H7 (cell line): ENCODE measurements around the gene CLPTM1. TPM values are rescaled to one million over a fixed set of nuclear protein-coding genes. Genes with fewer than 3 reads are reported as not detected.
"Not testable (repeated sequence)": the region's sequence is repeated elsewhere in the genome, so short reads cannot be mapped to it uniquely, and the experiment has no call there.

Source experiments
- DNase-seq: peaks from one replicate; pipeline ENCODE4 v3.0.0; 2012
- H3K27me3 ChIP-seq: 2 replicates; pipeline ENCODE4 v1.6.0; 2011; ENCODE audit warnings: mild to moderate bottlenecking, low read length; ENCODE audit not compliant: control insufficient read depth, insufficient read depth
- H3K36me3 ChIP-seq: replicated peaks from 2 replicates; pipeline ENCODE4 v1.5.1; 2011; ENCODE audit warnings: low read length; ENCODE audit not compliant: control insufficient read depth, insufficient read depth
- H3K4me3 ChIP-seq: 2 replicates; pipeline ENCODE4 v1.5.1; 2011; ENCODE audit warnings: low read depth, mild to moderate bottlenecking, control low read depth, low read length, moderate library complexity; ENCODE audit not compliant: insufficient read depth
- total RNA-seq: library from RNA; depleted of rRNA; stranded (reverse); fragments of >200 nt; shearing (Covaris generic); gene quantifications from 2 replicates; pipeline ENCODE4 v1.2.3, GENCODE V29; 2014

CLPTM1 gene
- total RNA-seq, 1 experiment from 2014 or later = 38.5 TPM

GRCh38 chr19:44984005-44984404 lies 28.8 kb downstream of the CLPTM1 start:
- Histone ChIP-seq H3K27me3 (no peaks in the 10 kb centered on the region), H3K4me3 (no peak overlapping the region), H3K36me3 (peaks cover 9% of the 10 kb centered on the region)
- no peak for DNase-seq

GRCh38 chr19:44985445-44985844 lies 30.3 kb downstream of the CLPTM1 start:
- Histone ChIP-seq H3K4me3 (no peak overlapping the region), H3K27me3 (no peaks in the 10 kb centered on the region), H3K36me3 (peaks cover 11% of the 10 kb centered on the region)
- no peak for DNase-seq

DNA sequence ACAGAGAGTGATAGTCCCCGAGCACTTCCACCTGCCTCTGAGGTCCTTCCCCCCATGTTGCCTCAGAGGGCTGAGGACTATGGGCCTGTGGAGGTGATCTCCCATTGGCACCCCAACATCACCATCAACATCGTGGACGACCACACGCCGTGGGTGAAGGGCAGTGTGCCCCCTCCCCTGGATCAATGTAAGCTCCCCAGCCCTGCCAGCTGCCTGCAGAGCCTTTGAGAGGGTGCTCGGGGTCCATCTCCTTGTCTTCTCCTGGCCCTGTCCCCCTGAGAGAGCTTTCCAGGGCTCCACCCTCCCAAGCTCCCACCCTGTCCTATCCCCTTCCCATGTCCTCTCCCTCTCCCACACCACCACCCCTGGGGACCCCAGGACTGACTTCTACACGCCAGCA lies 31.2 kb downstream of the CLPTM1 start:
- H3K27me3 ChIP-seq = no peaks in the 10 kb centered on the region
- no peak for DNase-seq
- no peak overlapping the region for H3K4me3 ChIP-seq
- peaks cover 12% of the 10 kb centered on the region for H3K36me3 ChIP-seq

- Histone ChIP-seq H3K4me3 (no peak overlapping the region), H3K27me3 (no peaks in the 10 kb centered on the region), H3K36me3 (peaks cover 16% of the 10 kb centered on the region)
- DNase-seq = peak; percentile 44
Measured at GRCh38 chr19:44987148-44987675, 32.0 kb downstream of the CLPTM1 start.

GRCh38 chr19:44988273-44988672 lies 33.1 kb downstream of the CLPTM1 start:
- Histone ChIP-seq H3K4me3 (no peak overlapping the region), H3K27me3 (no peaks in the 10 kb centered on the region), H3K36me3 (peaks cover 16% of the 10 kb centered on the region)
- peak; percentile 47 for DNase-seq

- Histone ChIP-seq H3K27me3 (no peaks in the 10 kb centered on the region), H3K36me3 (peaks cover 16% of the 10 kb centered on the region), H3K4me3 (no peak overlapping the region)
- DNase-seq = peak; percentile 92
Measured at GRCh38 chr19:44988896-44989556, 33.8 kb downstream of the CLPTM1 start.

GRCh38 chr19:44990459-44990858 lies 35.3 kb downstream of the CLPTM1 start:
- DNase-seq = peak; percentile 40
- no peak overlapping the region for H3K4me3 ChIP-seq
- peaks cover 12% of the 10 kb centered on the region for H3K36me3 ChIP-seq
- H3K27me3 ChIP-seq = no peaks in the 10 kb centered on the region

GRCh38 chr19:44990966-44991365 lies 35.8 kb downstream of the CLPTM1 start:
- Histone ChIP-seq H3K27me3 (no peaks in the 10 kb centered on the region), H3K36me3 (peaks cover 12% of the 10 kb centered on the region), H3K4me3 (no peak overlapping the region)
- DNase-seq = no peak

DNA sequence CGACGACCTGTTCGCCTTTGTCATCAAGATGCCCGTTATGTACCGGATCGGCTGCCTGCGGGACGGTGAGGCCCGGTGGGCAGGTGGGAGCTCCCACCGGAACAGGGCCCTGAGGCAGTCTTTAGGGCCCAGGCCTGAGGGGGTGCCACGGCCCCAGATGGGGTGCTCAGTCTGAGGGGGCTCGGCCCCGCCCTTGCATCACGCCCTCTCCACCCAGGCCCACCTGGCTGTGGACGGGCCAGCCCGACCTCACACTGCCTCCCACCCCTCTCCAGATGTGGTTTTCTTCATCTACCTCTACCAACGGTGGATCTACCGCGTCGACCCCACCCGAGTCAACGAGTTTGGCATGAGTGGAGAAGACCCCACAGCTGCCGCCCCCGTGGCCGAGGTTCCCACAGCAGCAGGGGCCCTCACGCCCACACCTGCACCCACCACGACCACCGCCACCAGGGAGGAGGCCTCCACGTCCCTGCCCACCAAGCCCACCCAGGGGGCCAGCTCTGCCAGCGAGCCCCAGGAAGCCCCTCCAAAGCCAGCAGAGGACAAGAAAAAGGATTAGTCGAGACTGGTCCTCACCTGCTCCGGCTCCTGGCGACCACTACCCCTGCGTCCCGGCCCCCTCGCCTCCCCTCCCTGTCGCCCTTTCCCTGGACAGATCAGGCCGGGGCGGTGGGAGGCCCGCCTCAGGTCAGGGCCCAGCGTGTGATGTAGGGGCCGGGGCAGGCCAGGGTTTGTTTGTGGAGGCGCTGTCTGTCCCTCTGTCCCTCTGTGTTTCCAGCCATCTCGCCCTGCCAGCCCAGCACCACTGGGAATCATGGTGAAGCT lies 37.4 kb downstream of the CLPTM1 start:
- Histone ChIP-seq H3K4me3 (no peak overlapping the region), H3K27me3 (no peaks in the 10 kb centered on the region), H3K36me3 (peaks cover 9% of the 10 kb centered on the region)
- peak; percentile 53 for DNase-seq

DNA sequence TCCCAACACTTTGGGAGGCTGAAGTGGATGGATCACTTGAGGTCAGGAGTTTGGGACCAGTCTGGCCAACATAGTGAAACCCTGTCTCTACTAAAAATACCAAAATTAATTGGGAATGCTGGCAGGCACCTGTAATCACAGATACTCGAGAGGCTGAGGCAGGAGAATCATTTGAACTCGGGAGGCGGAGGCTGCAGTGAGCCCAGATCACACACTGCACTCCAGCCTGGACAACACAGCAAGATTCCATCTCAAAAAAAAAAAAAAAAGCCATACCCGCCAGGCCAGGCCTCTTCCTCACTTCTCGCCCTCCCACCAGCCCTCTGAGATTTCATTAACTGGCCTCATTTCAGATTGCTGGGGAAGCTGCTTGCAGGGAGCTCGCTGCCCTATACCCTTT lies 38.3 kb downstream of the CLPTM1 start:
- Histone ChIP-seq H3K27me3 (no peaks in the 10 kb centered on the region; the same call in 1 of the 2 replicates), H3K36me3 (peaks cover 8% of the 10 kb centered on the region), H3K4me3 (no peak overlapping the region)
- DNase-seq = no peak

- Histone ChIP-seq H3K4me3 (no peak overlapping the region), H3K36me3 (peaks cover 6% of the 10 kb centered on the region), H3K27me3 (no peaks in the 10 kb centered on the region; the same call in 1 of the 2 replicates)
- DNase-seq = no peak
Measured at GRCh38 chr19:44993926-44994537, 38.9 kb downstream of the CLPTM1 start.

DNA sequence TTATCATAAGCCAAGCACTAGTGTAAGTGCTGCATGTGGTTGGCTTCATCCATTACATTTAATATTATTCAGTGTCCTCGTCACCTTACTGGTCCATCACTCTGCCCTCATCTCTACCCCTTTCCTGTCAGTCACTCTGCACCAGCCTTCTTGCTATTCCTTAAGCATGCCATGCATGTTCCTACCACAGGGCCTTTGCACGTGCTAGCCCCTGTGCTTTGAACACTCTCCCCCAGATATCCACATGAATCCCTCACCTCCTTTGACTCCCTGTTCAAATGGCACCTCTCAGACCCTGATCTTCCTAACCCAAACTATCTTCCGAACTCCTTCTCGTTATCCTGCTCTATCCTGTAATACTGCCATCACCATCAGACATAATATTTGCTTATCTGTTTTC lies 42.8 kb downstream of the CLPTM1 start:
- no peak for DNase-seq
- H3K4me3 ChIP-seq = no peak overlapping the region
- no peaks in the 10 kb centered on the region for H3K36me3 ChIP-seq
- no peaks in the 10 kb centered on the region; the same call in 1 of the 2 replicates for H3K27me3 ChIP-seq

DNA sequence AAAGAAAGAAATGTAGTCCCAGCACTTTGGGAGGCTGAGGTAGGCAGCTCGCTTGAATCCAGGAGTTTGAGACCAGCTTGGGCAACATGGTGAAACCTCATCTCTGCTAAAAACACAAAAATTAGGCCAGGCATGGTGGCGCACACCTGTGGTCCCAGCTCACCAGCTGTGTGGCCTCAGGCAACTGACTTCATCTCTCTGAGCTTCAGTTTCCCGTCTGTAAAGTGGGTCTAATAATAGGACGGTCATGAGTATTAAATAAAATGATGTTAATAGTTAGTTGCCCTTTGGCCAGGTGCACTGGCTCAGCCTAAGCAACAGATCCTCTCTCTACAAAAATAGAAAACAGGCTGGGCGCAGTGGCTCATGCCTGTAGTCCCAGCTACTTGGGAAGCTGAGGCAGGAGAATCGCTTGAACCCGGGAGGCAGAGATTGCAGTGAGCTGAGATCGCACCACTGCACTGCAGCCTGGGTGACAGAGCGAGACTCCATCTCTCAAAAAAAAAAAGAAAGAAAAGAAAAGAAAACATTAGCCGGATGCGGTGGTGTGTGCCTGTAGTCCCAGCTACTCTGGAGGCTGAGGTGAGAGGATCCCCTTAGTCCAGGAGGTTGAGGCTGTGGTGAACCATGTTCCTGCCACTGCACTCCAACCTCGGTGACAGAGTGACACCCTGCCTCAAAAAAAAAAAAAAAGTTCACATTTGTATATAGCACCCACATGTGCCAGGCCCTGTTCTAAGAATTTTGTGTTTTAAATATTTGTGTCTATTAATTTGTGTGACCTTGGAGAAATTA lies 44.1 kb downstream of the CLPTM1 start:
- not testable (repeated sequence) for DNase-seq, H3K36me3 ChIP-seq, H3K4me3 ChIP-seq

DNA sequence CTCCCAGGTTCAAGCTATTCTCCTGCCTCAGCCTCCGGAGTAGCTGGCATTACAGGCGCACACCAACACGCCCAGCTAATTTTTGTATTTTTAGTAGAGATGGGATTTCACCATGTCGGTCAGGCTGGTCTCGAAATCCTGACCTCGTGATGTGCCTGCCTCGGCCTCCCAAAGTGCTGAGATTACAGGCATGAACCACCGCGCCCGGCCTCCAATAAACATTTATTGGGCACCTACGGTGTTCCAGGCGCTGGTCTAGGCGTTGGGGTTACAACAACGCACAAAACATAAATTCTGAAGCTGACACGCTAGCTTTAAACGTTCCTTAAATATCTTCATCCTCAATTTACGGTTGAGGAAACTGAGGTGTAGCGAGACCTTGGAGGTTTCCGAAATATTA lies 45.5 kb downstream of the CLPTM1 start:
- not testable (repeated sequence) for H3K36me3 ChIP-seq, DNase-seq, H3K27me3 ChIP-seq
- peak overlapping the region; percentile 27; the same call in 1 of the 2 replicates for H3K4me3 ChIP-seq

More for the DNA sequence above, 44.1 kb downstream of the CLPTM1 start:
- not testable (repeated sequence) for H3K27me3 ChIP-seq
